Kidney epithelial cell (primary cell): ENCODE results near the gene TENM4. TPM values are rescaled to one million over a fixed set of nuclear protein-coding genes. Genes with fewer than 3 reads are reported as not detected.

Source experiments
- DNase-seq: peaks from one replicate; pipeline ENCODE4 v3.0.0-alpha.2; 2010; ENCODE audit warnings: low read depth
- H3K27me3 ChIP-seq: 2 replicates; pipeline ENCODE4 v1.6.0; 2011; ENCODE audit warnings: low read length; ENCODE audit not compliant: control insufficient read depth, insufficient read depth
- H3K36me3 ChIP-seq: 2 replicates; pipeline ENCODE4 v1.5.1; 2011; ENCODE audit warnings: low read length; ENCODE audit not compliant: control insufficient read depth, insufficient read depth
- H3K4me3 ChIP-seq: 2 replicates; pipeline ENCODE4 v1.5.1; 2011; ENCODE audit warnings: low read depth, mild to moderate bottlenecking, control low read depth, low read length
- CTCF ChIP-seq: IDR thresholded peaks from 2 replicates; pipeline ENCODE4 v1.5.1; 2011; ENCODE audit warnings: mild to moderate bottlenecking, moderate library complexity, low read length, control low read depth, inconsistent platforms; ENCODE audit not compliant: insufficient read depth, poor library complexity, severe bottlenecking
- total RNA-seq: library from RNA; depleted of rRNA; stranded (reverse); fragments of >200 nt; gene quantifications from 2 replicates; pipeline ENCODE4 v1.2.3, GENCODE V29; 2015

TENM4 gene
- total RNA-seq, 1 donor from 2014 or later: 35.3 TPM

DNA sequence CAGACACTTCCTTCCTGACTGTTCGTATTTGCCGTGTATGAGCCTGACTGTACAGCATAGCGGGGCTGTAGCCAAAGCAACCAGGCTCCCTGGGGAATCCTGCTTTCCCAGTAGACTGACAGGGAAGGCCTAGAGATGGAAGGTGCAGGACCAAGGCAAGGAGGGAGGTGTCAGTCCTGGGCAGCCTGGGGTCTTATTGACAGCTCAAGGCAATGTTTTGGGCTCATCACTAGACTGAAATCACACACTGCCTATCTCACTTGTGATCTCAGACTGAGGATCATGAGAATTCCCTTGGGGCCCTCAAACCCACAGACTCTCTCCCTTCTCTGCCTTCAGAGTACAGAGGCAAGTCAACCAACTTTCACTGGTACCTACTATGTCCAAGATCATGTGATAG is 519.3 kb downstream of the TENM4 start:
- Histone ChIP-seq H3K36me3 (peaks cover 2% of the 10 kb centered on the region), H3K27me3 (no peaks in the 10 kb centered on the region), H3K4me3 (no peak overlapping the region)
- no peak for TF ChIP-seq CTCF
- DNase-seq: no peak

DNA sequence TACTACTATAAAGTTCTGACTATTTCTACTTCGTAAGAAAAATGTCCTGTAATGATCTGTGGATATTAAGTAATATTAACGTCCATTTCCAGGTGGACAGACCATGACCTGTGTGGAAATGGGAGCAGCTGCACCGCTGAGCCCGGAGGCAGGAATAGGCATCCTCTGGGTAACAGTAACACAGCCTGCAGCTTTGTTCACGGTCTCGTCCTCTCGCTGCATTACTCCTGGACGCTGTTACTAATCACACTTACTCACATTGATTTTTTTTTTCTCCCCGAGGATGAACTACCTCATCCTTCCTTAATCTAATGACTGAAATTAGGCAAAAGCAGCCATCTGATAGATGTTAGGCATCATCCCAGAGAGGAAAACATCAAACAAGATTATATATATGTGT is 520.5 kb downstream of the TENM4 start:
- TF ChIP-seq CTCF: no peak
- no peak for DNase-seq
- Histone ChIP-seq H3K36me3 (peaks cover 2% of the 10 kb centered on the region), H3K4me3 (no peak overlapping the region), H3K27me3 (no peaks in the 10 kb centered on the region)

GRCh38 chr11:78916759-78917158 is 524.1 kb downstream of the TENM4 start:
- Histone ChIP-seq H3K36me3 (peaks cover 1% of the 10 kb centered on the region), H3K4me3 (no peak overlapping the region), H3K27me3 (no peaks in the 10 kb centered on the region)
- TF ChIP-seq CTCF: no peak
- DNase-seq: no peak

DNA sequence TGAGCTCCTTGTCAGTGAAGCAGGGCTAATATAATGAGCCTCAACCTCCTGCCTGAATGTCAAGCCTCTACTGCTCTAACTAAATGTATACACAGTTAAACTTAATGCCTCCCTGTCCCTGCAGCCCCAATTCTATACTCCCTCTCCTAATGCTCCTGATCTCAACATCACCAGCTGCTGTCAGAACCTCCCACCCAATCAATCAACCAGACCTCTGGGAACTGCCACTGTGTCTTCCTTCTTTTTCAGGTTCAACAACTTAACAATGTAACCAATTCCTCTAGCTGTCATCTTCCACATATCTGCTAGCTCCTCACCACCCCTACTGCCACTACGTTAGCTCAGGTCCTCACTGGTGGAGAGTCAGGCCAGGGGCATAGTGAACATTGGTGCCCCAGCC is 526.3 kb downstream of the TENM4 start:
- Histone ChIP-seq H3K4me3 (no peak overlapping the region), H3K27me3 (no peaks in the 10 kb centered on the region), H3K36me3 (peaks cover 1% of the 10 kb centered on the region)
- TF ChIP-seq CTCF: no peak
- no peak for DNase-seq

DNA sequence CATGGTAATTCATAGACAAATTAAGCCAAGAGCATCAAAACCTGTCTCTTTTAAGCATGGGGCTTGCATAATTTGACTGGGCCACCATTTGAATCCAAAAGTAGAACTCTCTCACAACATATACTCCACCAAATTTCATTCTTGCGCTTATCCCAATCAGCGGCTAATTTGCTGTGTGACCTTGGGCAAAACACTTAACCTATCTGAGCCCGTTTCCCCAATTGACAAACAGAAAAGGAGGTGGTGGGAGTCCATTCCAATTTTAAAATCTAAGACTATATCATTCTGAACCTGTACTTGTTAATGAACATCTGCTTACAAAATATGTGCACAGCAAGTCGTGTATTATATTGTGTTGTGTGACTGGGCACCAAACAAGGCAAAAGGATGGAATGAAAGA is 528.1 kb downstream of the TENM4 start:
- TF ChIP-seq CTCF: no peak
- H3K36me3 ChIP-seq: peaks cover 1% of the 10 kb centered on the region
- no peaks in the 10 kb centered on the region for H3K27me3 ChIP-seq
- H3K4me3 ChIP-seq: no peak overlapping the region
- no peak for DNase-seq

DNA sequence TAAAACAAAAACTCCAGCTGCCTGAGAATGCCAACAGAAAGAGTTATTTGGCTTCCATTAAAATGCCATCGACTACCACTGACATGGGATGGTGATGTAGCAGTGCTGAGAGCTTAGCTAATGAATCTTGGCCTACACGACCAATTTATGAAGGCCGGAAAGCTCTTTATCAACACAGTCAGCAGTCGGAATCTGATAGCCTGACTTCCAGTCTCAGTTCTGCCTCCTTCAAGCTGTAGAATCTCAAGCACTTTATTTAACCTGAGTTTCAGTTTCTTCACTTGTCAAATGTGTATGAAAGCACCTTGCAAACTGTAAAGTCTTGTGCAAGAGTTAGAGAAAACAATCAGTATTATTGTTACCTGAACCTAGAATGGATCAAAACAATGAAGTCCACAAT is 530.5 kb downstream of the TENM4 start:
- Histone ChIP-seq H3K36me3 (no peaks in the 10 kb centered on the region), H3K27me3 (no peaks in the 10 kb centered on the region), H3K4me3 (no peak overlapping the region)
- DNase-seq: no peak
- TF ChIP-seq CTCF: no peak
